ENCODE results near the gene GRAMD1B.
"Not testable (repeated sequence)": the region's sequence is repeated elsewhere in the genome, so short reads cannot be mapped to it uniquely, and the experiment has no call there.

GRAMD1B gene

GRCh38 chr11:123544631-123545375, 114.7 kb downstream of the GRAMD1B start:
- no peak for FAIRE-seq

GRCh38 chr11:123545726-123546270, 115.7 kb downstream of the GRAMD1B start:
- FAIRE-seq, result no peak

- no peak for FAIRE-seq
Measured at GRCh38 chr11:123546515-123546914, 116.4 kb downstream of the GRAMD1B start.

- FAIRE-seq, result no peak
Measured at GRCh38 chr11:123547180-123547579, 117.1 kb downstream of the GRAMD1B start.

GRCh38 chr11:123548774-123549173, 118.7 kb downstream of the GRAMD1B start:
- FAIRE-seq, result no peak

- FAIRE-seq, result no peak
Measured at GRCh38 chr11:123549926-123550917, 120.2 kb downstream of the GRAMD1B start.

GRCh38 chr11:123551079-123551478, 121.0 kb downstream of the GRAMD1B start:
- no peak for FAIRE-seq

- FAIRE-seq, result no peak
Measured at GRCh38 chr11:123556633-123557032, 126.6 kb downstream of the GRAMD1B start.

- no peak for FAIRE-seq
Measured at GRCh38 chr11:123558536-123559315, 128.7 kb downstream of the GRAMD1B start.

GRCh38 chr11:123559523-123559955, 129.5 kb downstream of the GRAMD1B start:
- FAIRE-seq, result no peak

GRCh38 chr11:123560006-123560405, 129.9 kb downstream of the GRAMD1B start:
- no peak for FAIRE-seq

GRCh38 chr11:123561431-123561800, 131.3 kb downstream of the GRAMD1B start:
- FAIRE-seq, result no peak

GRCh38 chr11:123562158-123562557, 132.1 kb downstream of the GRAMD1B start:
- FAIRE-seq, result no peak

- no peak for FAIRE-seq
Measured at GRCh38 chr11:123562829-123563228, 132.8 kb downstream of the GRAMD1B start.

GRCh38 chr11:123564221-123564620, 134.2 kb downstream of the GRAMD1B start:
- no peak for FAIRE-seq

GRCh38 chr11:123566852-123567251, 136.8 kb downstream of the GRAMD1B start:
- no peak for FAIRE-seq

- FAIRE-seq, result no peak
Measured at GRCh38 chr11:123567466-123567865, 137.4 kb downstream of the GRAMD1B start.

GRCh38 chr11:123568367-123568870, 138.3 kb downstream of the GRAMD1B start:
- no peak for FAIRE-seq

- FAIRE-seq, result no peak
Measured at GRCh38 chr11:123569393-123569792, 139.3 kb downstream of the GRAMD1B start.

GRCh38 chr11:123570939-123571580, 141.0 kb downstream of the GRAMD1B start:
- no peak for FAIRE-seq

- not testable (repeated sequence) for FAIRE-seq
Measured at GRCh38 chr11:123572791-123573190, 142.7 kb downstream of the GRAMD1B start.

GRCh38 chr11:123573286-123573685, 143.2 kb downstream of the GRAMD1B start:
- no peak for FAIRE-seq
